ENCODE data around the gene CCDC169.

Gene CCDC169

GRCh38 chr13:36192166-36192565 is 105.4 kb downstream of the CCDC169 start:
- Histone ChIP-seq H3K4me1 (ENCODE audit: control insufficient read depth in 1 of 2, insufficient read depth in 2 of 2, low read length in 2 of 2) (no peaks in the 10 kb centered on the region), H3K9me3 (ENCODE audit: control insufficient read depth in 1 of 2, low read length in 2 of 2) (no peaks in the 10 kb centered on the region), H3K36me3 (ENCODE audit: control insufficient read depth in 1 of 2, insufficient read depth in 2 of 2, low read length in 2 of 2) (no peaks in the 10 kb centered on the region), H3K4me3 (ENCODE audit: low read depth in 1 of 2, low read length in 2 of 2) (no peak overlapping the region), H3K27ac (ENCODE audit: low read length) (no peak overlapping the region), H3K27me3 (ENCODE audit: low read depth, low read length) (no peaks in the 10 kb centered on the region)

GRCh38 chr13:36190771-36191170 is 106.8 kb downstream of the CCDC169 start:
- H3K36me3 ChIP-seq (ENCODE audit: control insufficient read depth in 1 of 2, insufficient read depth in 2 of 2, low read length in 2 of 2), result no peaks in the 10 kb centered on the region

GRCh38 chr13:36188441-36188840 is 109.2 kb downstream of the CCDC169 start:
- Histone ChIP-seq H3K27ac (ENCODE audit: low read length) (no peak overlapping the region), H3K27me3 (ENCODE audit: low read depth, low read length) (no peaks in the 10 kb centered on the region), H3K4me3 (ENCODE audit: low read depth in 1 of 2, low read length in 2 of 2) (no peak overlapping the region)

More at GRCh38 chr13:36190771-36191170, 106.8 kb downstream of the CCDC169 start:
- no peaks in the 10 kb centered on the region for H3K9me3 ChIP-seq (ENCODE audit: control insufficient read depth in 1 of 2, low read length in 2 of 2)
- H3K27me3 ChIP-seq (ENCODE audit: low read depth, low read length), result no peaks in the 10 kb centered on the region
- no peak overlapping the region for H3K4me3 ChIP-seq (ENCODE audit: low read depth in 1 of 2, low read length in 2 of 2)
- no peak overlapping the region for H3K27ac ChIP-seq (ENCODE audit: low read length)
- H3K4me1 ChIP-seq (ENCODE audit: control insufficient read depth in 1 of 2, insufficient read depth in 2 of 2, low read length in 2 of 2), result no peaks in the 10 kb centered on the region

GRCh38 chr13:36183901-36184300 is 113.7 kb downstream of the CCDC169 start:
- no peak overlapping the region for H3K4me3 ChIP-seq (ENCODE audit: low read depth in 1 of 2, low read length in 2 of 2)
- no peaks in the 10 kb centered on the region for H3K27me3 ChIP-seq (ENCODE audit: low read depth, low read length)
- no peaks in the 10 kb centered on the region for H3K36me3 ChIP-seq (ENCODE audit: control insufficient read depth in 1 of 2, insufficient read depth in 2 of 2, low read length in 2 of 2)
- H3K9me3 ChIP-seq (ENCODE audit: control insufficient read depth in 1 of 2, low read length in 2 of 2), result no peaks in the 10 kb centered on the region
- no peaks in the 10 kb centered on the region for H3K4me1 ChIP-seq (ENCODE audit: control insufficient read depth in 1 of 2, insufficient read depth in 2 of 2, low read length in 2 of 2)
- no peak overlapping the region for H3K27ac ChIP-seq (ENCODE audit: low read length)

More at GRCh38 chr13:36188441-36188840, 109.2 kb downstream of the CCDC169 start:
- no peaks in the 10 kb centered on the region for H3K9me3 ChIP-seq (ENCODE audit: control insufficient read depth in 1 of 2, low read length in 2 of 2)
- no peaks in the 10 kb centered on the region for H3K36me3 ChIP-seq (ENCODE audit: control insufficient read depth in 1 of 2, insufficient read depth in 2 of 2, low read length in 2 of 2)
- no peaks in the 10 kb centered on the region for H3K4me1 ChIP-seq (ENCODE audit: control insufficient read depth in 1 of 2, insufficient read depth in 2 of 2, low read length in 2 of 2)

All from muscle layer of duodenum (tissue), 2 donors.